HEK293 (cell line): ENCODE results near the gene ARHGAP26.

Source experiments
- TCF7L2 ChIP-seq: IDR thresholded peaks from 2 replicates; pipeline ENCODE4 v1.6.1; 2011; ENCODE audit warnings: low read depth, mild to moderate bottlenecking, inconsistent platforms, low read length, moderate library complexity, borderline replicate concordance
- ZFHX2 ChIP-seq: fragments of 450-650 bp; formaldehyde crosslinking; conservative IDR thresholded peaks from 2 replicates; pipeline ENCODE4 v1.5.1; 2016; ENCODE audit warnings: missing biosample characterization, missing genetic modification characterization
- ZNF19 ChIP-seq: fragments of 450-650 bp; formaldehyde crosslinking; IDR thresholded peaks from 2 replicates; pipeline ENCODE4; 2016; ENCODE audit warnings: missing biosample characterization, missing genetic modification characterization, low read depth
- ZNF530 ChIP-seq: fragments of 450-650 bp; formaldehyde crosslinking; IDR thresholded peaks from 2 replicates; pipeline ENCODE4 v1.5.1; 2016; ENCODE audit warnings: low read depth, missing biosample characterization, missing genetic modification characterization
- TF ChIP-seq, protein P1 (sequence below): fragments of 450-650 bp; formaldehyde crosslinking; IDR thresholded peaks from 2 replicates; pipeline ENCODE4 v1.5.1; 2016; ENCODE audit warnings: missing biosample characterization, missing genetic modification characterization

GRCh38 chr5:143271431-143271830 lies 501.3 kb downstream of the ARHGAP26 start:
- no peak for TF ChIP-seq ZNF19 (tag by site-specific recombination)
- TF ChIP-seq, protein P1, sequence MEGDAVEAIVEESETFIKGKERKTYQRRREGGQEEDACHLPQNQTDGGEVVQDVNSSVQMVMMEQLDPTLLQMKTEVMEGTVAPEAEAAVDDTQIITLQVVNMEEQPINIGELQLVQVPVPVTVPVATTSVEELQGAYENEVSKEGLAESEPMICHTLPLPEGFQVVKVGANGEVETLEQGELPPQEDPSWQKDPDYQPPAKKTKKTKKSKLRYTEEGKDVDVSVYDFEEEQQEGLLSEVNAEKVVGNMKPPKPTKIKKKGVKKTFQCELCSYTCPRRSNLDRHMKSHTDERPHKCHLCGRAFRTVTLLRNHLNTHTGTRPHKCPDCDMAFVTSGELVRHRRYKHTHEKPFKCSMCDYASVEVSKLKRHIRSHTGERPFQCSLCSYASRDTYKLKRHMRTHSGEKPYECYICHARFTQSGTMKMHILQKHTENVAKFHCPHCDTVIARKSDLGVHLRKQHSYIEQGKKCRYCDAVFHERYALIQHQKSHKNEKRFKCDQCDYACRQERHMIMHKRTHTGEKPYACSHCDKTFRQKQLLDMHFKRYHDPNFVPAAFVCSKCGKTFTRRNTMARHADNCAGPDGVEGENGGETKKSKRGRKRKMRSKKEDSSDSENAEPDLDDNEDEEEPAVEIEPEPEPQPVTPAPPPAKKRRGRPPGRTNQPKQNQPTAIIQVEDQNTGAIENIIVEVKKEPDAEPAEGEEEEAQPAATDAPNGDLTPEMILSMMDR (tag by site-specific recombination): no peak
- TF ChIP-seq ZNF530 (tag by site-specific recombination): no peak
- no peak for TF ChIP-seq ZFHX2 (tag by site-specific recombination)
- TF ChIP-seq TCF7L2: no peak
